Endodermal cell (in vitro differentiated cells): Measurements from ENCODE around the gene FAIM2. TPM values are rescaled to one million over a fixed set of nuclear protein-coding genes. Genes with fewer than 3 reads are reported as not detected.
"Not testable (repeated sequence)": the region's sequence is repeated elsewhere in the genome, so short reads cannot be mapped to it uniquely, and the experiment has no call there.

ENCODE experiments used
- DNase-seq: peaks from one replicate; pipeline ENCODE4 v3.0.0-alpha.2; 2017
- H3K27ac ChIP-seq: 2 replicates; pipeline ENCODE4 v1.5.1; 2013; ENCODE audit warnings: mild to moderate bottlenecking, low read depth, low read length, moderate library complexity
- H3K27me3 ChIP-seq: 2 replicates; pipeline ENCODE4 v1.6.1; 2013; ENCODE audit warnings: mild to moderate bottlenecking, low read length, moderate library complexity; ENCODE audit not compliant: insufficient read depth, control insufficient read depth, poor library complexity, severe bottlenecking
- H3K36me3 ChIP-seq: 2 replicates; pipeline ENCODE4 v1.7.0; 2013; ENCODE audit warnings: mild to moderate bottlenecking, low read length, moderate library complexity; ENCODE audit not compliant: control insufficient read depth, insufficient read depth
- H3K4me1 ChIP-seq: one replicate; pipeline ENCODE4 v1.7.0; 2013; ENCODE audit warnings: low read length; ENCODE audit not compliant: control insufficient read depth, insufficient read depth
- H3K4me3 ChIP-seq: 2 replicates; pipeline ENCODE4 v1.5.1; 2013; ENCODE audit warnings: mild to moderate bottlenecking, low read length, moderate library complexity
- H3K9ac ChIP-seq: 2 replicates; pipeline ENCODE4 v1.6.1; 2013; ENCODE audit warnings: mild to moderate bottlenecking, low read length, moderate library complexity; ENCODE audit not compliant: poor library complexity, severe bottlenecking; ENCODE audit errors: extremely low read depth
- H3K9me3 ChIP-seq: 2 replicates; pipeline ENCODE4 v1.6.1; 2013; ENCODE audit warnings: mild to moderate bottlenecking, low read length, moderate library complexity; ENCODE audit not compliant: control insufficient read depth
- H3K27ac Mint-ChIP-seq: 2 replicates; pipeline ENCODE4 v1.8.0; 2020; ENCODE audit warnings: mixed read lengths
- H3K27me3 Mint-ChIP-seq: 2 replicates; pipeline ENCODE4 v1.8.0; 2021; ENCODE audit warnings: mild to moderate bottlenecking, mixed read lengths; ENCODE audit not compliant: insufficient read depth
- H3K36me3 Mint-ChIP-seq: 2 replicates; pipeline ENCODE4 v1.8.0; 2020; ENCODE audit warnings: low read depth, mixed read lengths
- H3K4me1 Mint-ChIP-seq: 2 replicates; pipeline ENCODE4 v1.8.0; 2020; ENCODE audit warnings: mixed read lengths
- H3K4me3 Mint-ChIP-seq: 2 replicates; pipeline ENCODE4 v1.8.0; 2020; ENCODE audit warnings: mild to moderate bottlenecking, moderate library complexity, mixed read lengths
- H3K9me3 Mint-ChIP-seq: 2 replicates; pipeline ENCODE4 v1.8.0; 2020; ENCODE audit warnings: mild to moderate bottlenecking, mixed read lengths
- CTCF ChIP-seq: fragments of 200-600 bp; sonication (generic); conservative IDR thresholded peaks from 2 replicates; pipeline ENCODE4 v1.5.0; 2021; ENCODE audit warnings: antibody characterized with exemption, mild to moderate bottlenecking
- WGBS, 2 experiments: methylation state at CpG; one replicate each; pipeline versions ENCODE4 v1.1.5 to v1.1.7; 2013; ENCODE audit warnings: missing lambda C conversion rate in 2 of 2, mixed read lengths in 1 of 2; ENCODE audit not compliant: insufficient coverage in 1 of 2, insufficient read length in 1 of 2; 5-methylcytosine and 5-hydroxymethylcytosine counted together
- total RNA-seq, 2 donors: library from RNA; stranded (reverse); fragmentation: NEBNext Ultra II Directional in 1 of 2; extraction: Animal tissue kit (Norgen Biotek cat#: 25700) in 1 of 2; gene quantifications; 2 replicates in 1 of 2; 3 replicates in 1 of 2; pipeline ENCODE4 v1.2.1, GENCODE V29; 2021

Gene FAIM2
- total RNA-seq, 2 donors from 2014 or later = not detected

- no peak for TF ChIP-seq CTCF
- no peaks in the 10 kb centered on the region for H3K36me3 ChIP-seq
- DNase-seq = peak; percentile 86
- WGBS, 2 experiments = 20 to 34% methylated on average over 4 to 8 of the region's 8 CpGs
- Mint-ChIP-seq H3K27ac (peak overlapping the region; percentile 71), H3K27me3 (peaks cover 10% of the 10 kb centered on the region), H3K9me3 (peaks cover 14% of the 10 kb centered on the region), H3K4me1 (peaks cover 46% of the 10 kb centered on the region), H3K4me3 (no peak overlapping the region), H3K36me3 (no peaks in the 10 kb centered on the region)
- H3K4me1 ChIP-seq = peaks cover 25% of the 10 kb centered on the region
- no peak overlapping the region for H3K27ac ChIP-seq
- no peaks in the 10 kb centered on the region for H3K27me3 ChIP-seq
- H3K4me3 ChIP-seq = no peak overlapping the region
- no peak overlapping the region for H3K9ac ChIP-seq
- no peaks in the 10 kb centered on the region for H3K9me3 ChIP-seq
These were observed 21.4 kb downstream of the FAIM2 start for GRCh38 chr12:49882248-49882850.

- no peak overlapping the region for H3K27ac ChIP-seq
- no peak for DNase-seq
- H3K4me3 ChIP-seq = no peak overlapping the region
- H3K36me3 Mint-ChIP-seq = no peaks in the 10 kb centered on the region
- peak overlapping the region; percentile 71 for H3K27ac Mint-ChIP-seq
- H3K4me1 ChIP-seq = peaks cover 25% of the 10 kb centered on the region
- no peak overlapping the region for H3K4me3 Mint-ChIP-seq
- H3K4me1 Mint-ChIP-seq = peaks cover 41% of the 10 kb centered on the region
- H3K9me3 Mint-ChIP-seq = peaks cover 14% of the 10 kb centered on the region
- no peaks in the 10 kb centered on the region for H3K9me3 ChIP-seq
- H3K9ac ChIP-seq = no peak overlapping the region
- peaks cover 5% of the 10 kb centered on the region for H3K27me3 Mint-ChIP-seq
- no peaks in the 10 kb centered on the region for H3K36me3 ChIP-seq
- TF ChIP-seq CTCF = no peak
- no peaks in the 10 kb centered on the region for H3K27me3 ChIP-seq
- WGBS, 2 experiments = 92% methylated on average over 7 to 16 of the region's 16 CpGs
These were observed 22.1 kb downstream of the FAIM2 start for GRCh38 chr12:49881415-49882247.

DNA sequence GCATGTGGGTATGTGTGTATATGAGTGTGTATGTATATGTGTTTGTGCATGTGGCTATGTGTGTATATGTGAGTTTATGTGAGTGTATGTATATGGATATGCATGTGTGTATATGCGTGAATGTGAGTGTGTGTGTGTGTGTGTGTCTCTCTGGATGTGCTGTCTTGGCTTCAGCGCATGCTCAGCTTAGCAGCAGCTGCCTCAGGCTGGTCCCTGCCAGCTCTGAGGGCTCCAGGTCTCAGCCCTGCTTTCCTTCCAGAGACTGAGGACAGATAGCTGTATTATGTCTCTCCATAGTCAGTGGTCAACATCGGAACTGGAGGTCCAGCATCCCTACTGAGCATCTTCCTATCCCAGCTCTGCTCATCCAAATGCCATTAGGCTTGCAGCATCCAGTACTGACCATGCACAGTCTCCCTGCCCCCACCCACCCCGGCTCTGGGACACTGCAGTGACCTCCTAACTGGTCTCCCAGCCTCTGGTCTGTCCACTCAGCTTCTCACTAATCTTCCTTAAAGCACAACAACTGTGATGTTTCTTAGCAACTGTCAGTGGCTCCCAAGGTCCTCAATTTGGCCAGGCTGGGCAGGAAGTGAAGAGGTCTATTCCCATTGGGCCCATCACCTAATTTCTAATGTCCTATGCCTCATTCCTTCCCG, 22.8 kb downstream of the FAIM2 start:
- Mint-ChIP-seq H3K27ac (no peak overlapping the region), H3K27me3 (peaks cover 8% of the 10 kb centered on the region), H3K9me3 (peaks cover 14% of the 10 kb centered on the region), H3K4me1 (peaks cover 40% of the 10 kb centered on the region), H3K36me3 (no peaks in the 10 kb centered on the region), H3K4me3 (no peak overlapping the region)
- Histone ChIP-seq H3K4me3 (no peak overlapping the region), H3K4me1 (peaks cover 25% of the 10 kb centered on the region), H3K9me3 (no peaks in the 10 kb centered on the region), H3K27ac (no peak overlapping the region), H3K27me3 (no peaks in the 10 kb centered on the region), H3K9ac (no peak overlapping the region), H3K36me3 (no peaks in the 10 kb centered on the region)
- no peak for TF ChIP-seq CTCF
- WGBS, 2 experiments = 89 to 94% methylated on average over 4 to 5 of the region's 5 CpGs
- DNase-seq = peak; percentile 45

DNA sequence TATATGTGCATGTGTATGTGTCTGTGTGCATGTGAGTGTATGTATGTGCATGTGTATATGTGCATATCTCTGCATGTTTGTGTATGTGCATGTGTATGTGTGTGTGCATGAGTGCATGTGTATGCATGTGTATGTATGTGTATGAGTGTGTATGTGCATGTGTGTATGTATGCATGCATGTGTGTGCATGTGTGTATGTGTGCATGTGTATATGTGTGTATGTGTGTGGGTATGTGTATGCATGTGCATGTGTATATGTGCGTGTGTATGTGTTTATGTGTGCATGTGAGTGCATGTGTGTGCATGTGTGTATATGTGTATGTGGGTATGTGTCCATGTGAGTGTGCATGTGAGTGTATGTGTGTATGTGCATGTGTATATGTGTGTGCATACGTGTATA, 24.6 kb downstream of the FAIM2 start:
- not testable (repeated sequence) for H3K4me3 Mint-ChIP-seq, H3K9me3 ChIP-seq, DNase-seq, H3K9ac ChIP-seq, H3K36me3 Mint-ChIP-seq, H3K27me3 Mint-ChIP-seq, H3K27ac ChIP-seq, H3K4me3 ChIP-seq, H3K27ac Mint-ChIP-seq, H3K36me3 ChIP-seq, H3K27me3 ChIP-seq
- H3K4me1 Mint-ChIP-seq = peaks cover 23% of the 10 kb centered on the region
- peaks cover 21% of the 10 kb centered on the region for H3K4me1 ChIP-seq
- peaks cover 14% of the 10 kb centered on the region for H3K9me3 Mint-ChIP-seq
- WGBS, 2 experiments = 95 to 100% methylated on average over 1 to 2 of the region's 2 CpGs
